NK-92 (cell line): Measurements from ENCODE around the gene RIMS3.
"Not testable (repeated sequence)": the region's sequence is repeated elsewhere in the genome, so short reads cannot be mapped to it uniquely, and the experiment has no call there.

Experiments
- DNase-seq: peaks from one replicate; lab custom pipeline; 2025; ENCODE audit not compliant: unreplicated experiment; lab: John Stamatoyannopoulos, UW

Gene RIMS3

GRCh38 chr1:40633523-40633922, 32.0 kb downstream of the RIMS3 start:
- no peak for DNase-seq

GRCh38 chr1:40630488-40631223, 34.8 kb downstream of the RIMS3 start:
- DNase-seq: no peak

DNA sequence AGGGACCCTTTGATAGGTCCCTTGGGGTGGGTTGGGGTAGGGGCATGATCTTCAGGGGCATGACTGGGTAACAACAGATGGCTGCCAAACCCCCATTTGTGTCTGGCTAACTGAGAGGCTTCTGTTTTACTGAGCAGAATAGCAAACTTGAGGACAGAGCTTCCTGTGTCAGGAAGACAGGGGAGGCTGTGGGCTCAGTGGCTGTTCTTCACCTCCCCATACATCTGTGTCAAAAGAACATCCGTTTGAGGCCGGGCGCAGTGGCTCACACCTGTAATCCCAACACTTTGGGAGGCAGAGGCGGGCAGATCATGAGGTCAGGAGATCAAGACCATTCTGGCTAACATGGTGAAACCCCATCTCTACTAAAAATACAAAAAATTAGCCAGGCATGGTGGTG, 35.9 kb downstream of the RIMS3 start:
- not testable (repeated sequence) for DNase-seq

GRCh38 chr1:40628903-40629292, 36.6 kb downstream of the RIMS3 start:
- no peak for DNase-seq

DNA sequence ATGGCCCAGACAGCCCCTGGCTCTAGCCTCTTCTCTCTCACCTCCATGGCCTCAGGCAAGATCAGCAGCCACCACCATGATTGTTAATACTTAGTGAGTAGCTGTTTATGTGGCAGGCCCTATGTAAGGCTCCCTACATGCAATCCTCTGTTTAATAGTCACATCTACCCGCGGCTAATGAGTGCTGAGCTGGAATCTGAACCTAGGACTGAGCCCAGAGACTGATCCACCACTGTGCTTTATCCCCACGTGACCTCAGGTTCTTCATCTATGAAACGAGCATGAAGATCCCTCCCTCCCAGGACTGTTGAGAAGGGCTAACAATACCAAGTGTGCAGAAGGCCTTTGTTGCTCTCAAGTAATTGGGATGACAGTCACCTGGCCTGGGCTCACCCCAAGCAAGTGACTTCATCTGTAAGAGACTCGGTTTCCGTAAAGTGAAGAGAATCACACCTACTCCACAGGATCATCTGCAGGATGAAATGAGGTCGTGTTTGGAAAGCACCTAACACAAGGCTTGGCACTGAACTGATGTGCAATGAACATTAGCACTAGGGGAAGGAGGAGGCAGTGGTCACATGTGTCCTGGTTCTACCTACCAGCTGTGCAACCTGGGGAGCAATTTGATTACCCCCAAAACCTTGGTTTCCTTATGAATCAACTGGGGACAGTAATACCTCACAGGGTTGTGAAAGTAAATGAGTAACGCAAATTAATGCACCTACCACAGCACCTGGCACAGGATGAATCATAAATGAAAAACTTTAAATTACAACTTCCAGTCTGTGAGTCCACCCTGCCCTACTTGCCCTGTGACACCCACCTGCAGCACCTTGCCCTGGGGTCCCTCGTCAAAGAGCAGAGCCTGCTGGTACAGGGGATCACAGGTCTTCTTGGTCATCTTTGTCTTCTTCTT, 37.2 kb downstream of the RIMS3 start:
- DNase-seq: no peak

- no peak for DNase-seq
Observed at GRCh38 chr1:40626383-40626770, 39.1 kb downstream of the RIMS3 start.

DNA sequence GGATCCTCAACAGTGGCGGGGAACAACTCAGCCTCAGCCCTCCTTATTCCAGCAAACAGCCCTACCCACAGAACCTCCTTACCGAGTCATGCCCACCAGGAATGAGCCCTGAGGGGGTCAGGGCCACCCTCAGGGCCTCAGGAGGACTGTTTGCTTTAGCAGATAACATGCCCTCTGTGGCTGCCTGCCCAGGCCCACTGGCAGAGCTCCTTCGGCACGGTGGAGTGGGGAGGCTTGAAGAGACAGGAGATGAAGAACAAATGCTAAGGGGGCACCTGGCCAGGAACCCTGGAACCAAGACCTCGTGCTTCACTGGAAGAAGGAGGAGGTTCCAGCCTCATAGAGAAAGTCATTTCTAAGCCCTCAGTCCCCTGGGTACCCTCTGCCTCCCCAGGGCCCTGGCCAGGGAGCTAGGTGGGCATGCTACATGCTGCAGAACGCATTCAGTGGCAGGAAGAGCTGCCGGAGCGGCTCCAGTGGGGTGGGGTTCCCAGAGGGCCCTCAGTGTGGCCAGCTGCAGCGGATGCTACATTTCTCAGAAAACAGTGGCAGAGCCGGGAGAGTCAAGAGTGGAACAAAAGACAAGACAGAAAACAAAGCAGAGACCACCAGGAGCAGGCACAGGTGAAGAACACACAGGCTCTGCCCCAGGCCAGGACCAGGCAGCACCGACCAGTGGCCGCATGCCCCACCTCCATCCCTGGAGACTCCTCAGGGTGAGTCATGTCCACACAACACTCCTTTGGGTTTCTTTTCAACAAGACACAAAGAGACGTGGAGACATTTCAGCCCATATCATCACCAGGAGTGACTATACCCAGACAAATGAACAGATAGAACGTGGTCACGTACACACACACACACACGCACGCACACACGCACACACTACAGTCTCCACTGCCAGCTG, 39.8 kb downstream of the RIMS3 start:
- no peak for DNase-seq

DNA sequence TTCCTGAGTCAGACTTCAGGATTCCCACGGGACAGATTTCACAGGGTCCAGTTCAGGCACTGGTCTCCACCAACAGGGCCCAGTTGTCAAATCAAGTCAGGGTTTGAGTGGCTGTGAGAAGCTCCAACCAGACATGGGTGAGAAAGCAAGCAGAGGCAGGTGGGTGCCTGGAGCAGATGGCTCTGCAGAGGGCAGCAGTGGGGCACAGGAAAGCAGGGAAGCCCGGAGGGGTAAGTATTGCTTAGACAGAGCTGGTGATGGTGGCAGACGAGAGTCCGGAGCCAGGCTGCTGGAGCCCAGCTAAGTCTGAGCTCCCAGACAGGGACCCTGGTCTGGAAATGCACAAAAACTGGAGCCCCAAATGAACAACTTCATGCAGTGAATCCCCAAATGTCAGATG, 40.4 kb downstream of the RIMS3 start:
- DNase-seq: no peak

DNA sequence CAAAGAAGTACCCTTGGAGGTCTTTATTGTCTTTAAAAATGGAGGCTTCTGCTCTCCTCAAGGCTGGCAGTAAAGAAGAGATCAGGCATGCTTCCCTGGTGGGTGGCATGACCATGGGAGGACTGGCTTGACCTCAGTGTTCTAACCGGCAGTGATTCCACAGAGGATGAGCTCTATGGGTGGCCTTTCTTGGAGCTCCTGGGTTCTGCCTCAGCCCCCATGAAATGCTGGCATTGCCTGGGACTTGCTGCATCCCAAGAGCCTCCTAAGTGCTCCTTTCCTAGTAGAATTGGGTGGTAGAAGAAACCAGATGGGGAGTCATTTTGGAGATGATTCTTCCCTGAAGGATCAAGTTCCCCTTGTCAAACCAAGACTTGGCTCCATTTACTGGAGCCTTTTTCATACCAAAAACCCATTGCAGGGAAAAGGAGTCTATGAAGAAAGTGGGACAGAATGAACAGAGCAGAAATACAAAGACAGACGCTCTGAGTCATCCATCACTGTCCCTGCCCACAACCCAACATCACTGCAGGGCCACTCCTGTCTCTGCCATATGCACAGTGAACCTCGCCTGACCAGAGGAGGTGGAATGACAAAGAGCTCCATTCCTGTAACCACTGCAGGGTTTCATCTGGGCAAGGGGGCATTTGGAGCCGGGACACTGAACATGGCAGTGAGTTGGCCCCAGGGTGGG, 42.4 kb downstream of the RIMS3 start:
- no peak for DNase-seq

DNA sequence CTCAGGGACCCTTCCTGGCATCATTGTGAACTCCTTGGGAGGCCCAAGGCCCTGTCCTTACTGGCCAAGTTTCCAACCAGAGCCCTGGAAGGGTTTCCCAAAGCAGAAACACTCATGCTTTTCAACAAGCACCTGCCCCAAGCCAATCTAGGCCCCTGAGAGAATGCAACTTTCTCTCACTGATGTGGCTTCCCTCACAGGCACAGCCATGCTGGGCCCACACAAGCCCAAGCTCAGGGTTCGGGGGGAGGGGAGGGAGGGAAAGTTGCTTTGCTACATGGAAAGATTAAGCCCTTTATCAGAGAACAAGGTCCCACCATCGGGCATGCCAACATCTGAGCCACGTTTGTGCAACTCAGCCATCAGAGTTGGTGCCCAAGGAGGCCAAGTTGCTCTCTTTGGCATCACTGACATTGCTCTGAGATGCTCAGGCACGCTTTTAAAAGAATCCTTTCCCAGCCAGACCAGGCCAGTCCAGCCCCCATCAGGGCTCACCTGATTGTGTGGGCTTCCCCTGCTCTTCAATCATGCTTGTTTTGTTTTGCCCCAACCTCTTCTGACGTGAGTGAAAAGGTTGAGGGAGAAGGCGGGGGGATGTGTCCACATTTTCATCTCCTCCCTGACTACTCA, 43.5 kb downstream of the RIMS3 start:
- DNase-seq: no peak

GRCh38 chr1:40620586-40621210, 44.8 kb downstream of the RIMS3 start:
- no peak for DNase-seq

GRCh38 chr1:40620150-40620549, 45.3 kb downstream of the RIMS3 start:
- no peak for DNase-seq

DNA sequence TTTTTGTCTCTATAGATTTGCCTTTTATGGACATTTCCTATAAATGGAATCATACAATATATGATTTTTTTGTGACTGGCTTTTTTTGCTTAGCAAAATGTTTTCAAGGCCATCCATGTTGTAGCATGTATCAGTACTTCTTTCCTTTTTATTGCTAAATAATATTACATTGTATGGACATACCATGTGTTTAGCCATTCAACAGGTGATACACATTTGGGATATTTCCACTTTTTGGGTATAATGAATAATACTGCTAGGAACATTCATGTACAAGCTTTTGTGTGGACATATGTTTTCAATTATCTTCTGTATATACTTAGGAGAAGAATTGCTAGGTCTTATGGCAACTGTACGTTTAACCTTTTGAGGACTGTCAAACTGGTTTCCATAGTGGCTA, 47.4 kb downstream of the RIMS3 start:
- no peak for DNase-seq

- no peak for DNase-seq
Observed at GRCh38 chr1:40612345-40612831, 53.1 kb downstream of the RIMS3 start.

DNA sequence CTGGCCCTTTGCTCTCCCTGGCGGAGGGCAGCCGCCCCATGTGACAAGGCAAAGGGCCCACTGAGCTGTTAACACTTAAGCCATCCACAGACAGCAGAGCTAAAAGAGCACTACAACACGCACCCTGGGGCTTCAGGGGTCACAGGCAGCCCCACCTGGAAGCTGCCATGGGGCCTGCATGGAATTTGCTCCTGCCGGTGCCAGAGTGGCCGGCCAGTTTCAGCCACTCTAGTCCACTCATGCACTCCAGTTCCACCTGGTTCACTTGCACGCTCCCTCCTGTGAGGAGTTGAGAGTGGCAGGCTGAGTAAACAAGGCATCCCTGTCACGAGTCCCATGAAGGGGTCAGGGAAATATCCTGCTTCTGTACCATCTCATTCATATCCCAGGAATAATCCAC, 55.3 kb downstream of the RIMS3 start:
- DNase-seq: no peak

GRCh38 chr1:40607921-40608320, 57.6 kb downstream of the RIMS3 start:
- no peak for DNase-seq

DNA sequence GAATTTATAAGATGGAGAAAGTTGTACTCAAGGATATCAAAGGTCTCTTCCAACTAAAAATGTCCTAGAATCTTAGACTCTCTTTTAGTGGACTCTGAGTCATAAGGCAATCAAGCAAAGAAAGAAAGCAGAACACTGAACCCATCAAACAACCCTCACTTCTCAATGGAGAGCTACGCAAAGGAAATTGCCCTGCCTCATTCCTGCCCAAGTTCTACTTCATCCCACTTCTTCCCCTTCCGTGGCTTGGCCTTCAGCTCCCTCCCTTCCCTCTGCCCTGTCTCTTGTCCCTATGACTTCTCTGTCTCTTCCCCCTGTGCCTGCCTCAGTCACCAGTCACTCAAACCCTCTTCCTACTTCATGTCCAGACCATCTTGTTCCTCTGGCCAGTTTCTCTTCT, 58.5 kb downstream of the RIMS3 start:
- no peak for DNase-seq

- DNase-seq: no peak
Observed at GRCh38 chr1:40606194-40606593, 59.3 kb downstream of the RIMS3 start.

GRCh38 chr1:40599926-40600325, 65.6 kb downstream of the RIMS3 start:
- no peak for DNase-seq

GRCh38 chr1:40595623-40596022, 69.9 kb downstream of the RIMS3 start:
- no peak for DNase-seq
